VCaP (cell line): ENCODE measurements around the gene BTC.

Source experiments
- H3K27ac ChIP-seq: fragments of 450-650 bp; 2 replicates; pipeline ENCODE4 v1.5.1; 2017
- CTCF ChIP-seq: fragments of 450-650 bp; conservative IDR thresholded peaks from 2 replicates; pipeline ENCODE4 v1.5.1; 2017; ENCODE audit warnings: mild to moderate bottlenecking, moderate library complexity

BTC gene

GRCh38 chr4:74757136-74757535 lies 37.2 kb downstream of the BTC start:
- TF ChIP-seq CTCF: no peak
- no peak overlapping the region for H3K27ac ChIP-seq

- TF ChIP-seq CTCF: no peak
- no peak overlapping the region for H3K27ac ChIP-seq
These were observed 38.8 kb downstream of the BTC start for GRCh38 chr4:74755486-74755885.

GRCh38 chr4:74754218-74754617 lies 40.1 kb downstream of the BTC start:
- no peak for TF ChIP-seq CTCF
- no peak overlapping the region for H3K27ac ChIP-seq

GRCh38 chr4:74752798-74753197 lies 41.5 kb downstream of the BTC start:
- H3K27ac ChIP-seq: no peak overlapping the region
- TF ChIP-seq CTCF: no peak

GRCh38 chr4:74751856-74752255 lies 42.5 kb downstream of the BTC start:
- no peak overlapping the region for H3K27ac ChIP-seq
- no peak for TF ChIP-seq CTCF

- no peak overlapping the region for H3K27ac ChIP-seq
- TF ChIP-seq CTCF: no peak
These were observed 43.1 kb downstream of the BTC start for GRCh38 chr4:74751247-74751646.

GRCh38 chr4:74742185-74742584 lies 52.1 kb downstream of the BTC start:
- H3K27ac ChIP-seq: no peak overlapping the region
- no peak for TF ChIP-seq CTCF
